Stimulated activated CD4-positive, alpha-beta T cell treated with anti-CD3 and anti-CD28 coated beads, Interleukin-2, amount 100 ng/mL, for 48 hours (primary cell): ENCODE measurements around the gene TMEM242.
"Not testable (repeated sequence)": the region's sequence is repeated elsewhere in the genome, so short reads cannot be mapped to it uniquely, and the experiment has no call there.

ENCODE experiments used
- DNase-seq, 2 donors: peaks; one replicate each; pipeline ENCODE4 v3.0.0-alpha.2; 2020

TMEM242 gene

DNA sequence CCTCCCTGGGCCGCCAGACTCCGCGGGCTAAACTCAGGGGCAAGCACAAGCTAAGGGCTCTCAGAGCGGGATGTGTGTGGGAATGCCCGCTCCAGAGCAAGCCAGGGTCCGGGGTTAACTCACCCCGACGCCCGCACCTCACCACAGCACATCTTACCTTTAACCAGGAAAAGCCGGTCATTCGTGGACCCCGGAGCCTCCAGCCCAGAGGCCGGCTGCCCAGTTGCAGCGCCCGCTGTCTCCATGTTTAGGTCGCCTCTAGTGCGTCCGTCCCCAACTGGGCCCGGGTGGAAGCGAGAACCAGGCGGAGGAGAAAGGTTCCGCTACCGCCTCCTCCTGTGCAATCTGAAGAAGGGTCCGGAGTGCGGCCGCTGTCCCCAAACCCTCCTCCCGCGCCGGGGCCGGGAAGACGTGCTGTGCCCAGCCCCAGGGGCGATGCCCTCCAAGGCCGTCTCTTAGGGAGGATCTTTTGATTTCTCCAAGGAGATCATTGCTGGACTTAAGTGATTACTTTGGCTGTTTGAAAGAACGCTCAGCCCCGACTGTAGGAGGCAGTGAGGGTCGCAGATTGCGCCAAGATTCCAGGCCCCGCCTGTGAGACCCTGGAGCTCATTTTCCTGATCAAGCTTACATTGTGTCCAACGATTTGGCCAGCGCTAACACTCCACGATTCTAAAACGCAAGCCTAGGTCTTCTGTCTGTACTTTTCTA is at the start of gene TMEM242:
Gene TMEM242 (minus strand): TSS at position 265 of the 711 bp plus-strand sequence. CDS start 20 bp downstream, at position 245.
- DNase-seq, result peak; percentile 91 to 93

GRCh38 chr6:157372501-157373280 is 49.4 kb upstream of the TMEM242 start:
- DNase-seq, result no peak

GRCh38 chr6:157370755-157371154 is 47.4 kb upstream of the TMEM242 start:
- DNase-seq, result no peak

DNA sequence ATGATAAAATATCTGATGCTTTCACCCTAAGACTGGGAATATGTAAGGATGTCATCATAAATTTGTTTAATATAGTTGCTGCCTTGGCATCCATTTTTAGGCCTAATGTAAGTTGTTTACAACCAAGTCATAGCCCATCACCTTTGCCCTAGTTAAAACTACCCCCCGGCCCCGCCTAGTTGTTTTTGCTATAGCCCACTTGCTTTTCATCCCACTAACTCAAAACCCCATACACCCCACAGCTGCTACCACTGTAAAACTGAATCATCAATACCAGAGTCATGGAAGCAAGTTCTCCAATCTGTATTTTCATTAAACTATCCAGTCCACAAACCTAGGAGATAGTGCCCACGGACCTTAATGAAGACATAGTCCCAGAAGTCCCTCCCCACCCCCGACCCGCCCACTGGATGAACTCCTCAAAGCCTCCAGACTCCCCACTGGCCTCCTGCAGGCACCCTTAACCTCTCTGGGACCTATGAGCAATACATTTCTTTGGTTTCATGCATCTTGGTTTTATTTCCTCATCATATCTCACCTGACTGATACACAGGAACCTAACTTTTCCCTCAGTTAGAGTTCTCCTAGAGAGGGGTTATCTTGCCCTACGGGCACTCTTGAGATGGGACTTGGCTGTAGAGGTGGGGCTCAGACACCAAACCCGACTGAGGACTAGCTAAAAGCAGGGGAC is 45.2 kb upstream of the TMEM242 start:
- no peak for DNase-seq

GRCh38 chr6:157366648-157367047 is 43.3 kb upstream of the TMEM242 start:
- no peak for DNase-seq

GRCh38 chr6:157364705-157365104 is 41.4 kb upstream of the TMEM242 start:
- no peak for DNase-seq

DNA sequence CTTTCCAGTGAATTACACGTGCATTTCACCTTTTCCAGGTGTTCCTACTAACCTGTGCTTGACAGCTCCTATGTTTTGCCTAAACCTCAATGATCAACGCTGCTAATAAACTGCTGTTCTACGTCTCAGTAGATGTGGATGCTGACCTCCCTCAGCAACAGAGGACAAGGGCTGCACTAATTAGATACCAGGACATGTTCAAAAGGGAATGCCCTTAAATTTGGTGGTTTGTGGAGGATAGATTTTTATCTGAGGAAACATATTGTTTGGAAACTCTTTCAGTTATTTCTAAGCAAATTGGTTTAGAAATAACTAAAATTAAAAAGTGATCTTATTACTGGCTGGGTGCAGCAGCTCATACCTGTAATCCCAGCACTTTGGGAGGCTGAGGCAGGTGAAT is 38.6 kb upstream of the TMEM242 start:
- no peak for DNase-seq

- DNase-seq, result no peak
Measured at GRCh38 chr6:157358287-157358686, 35.0 kb upstream of the TMEM242 start.

DNA sequence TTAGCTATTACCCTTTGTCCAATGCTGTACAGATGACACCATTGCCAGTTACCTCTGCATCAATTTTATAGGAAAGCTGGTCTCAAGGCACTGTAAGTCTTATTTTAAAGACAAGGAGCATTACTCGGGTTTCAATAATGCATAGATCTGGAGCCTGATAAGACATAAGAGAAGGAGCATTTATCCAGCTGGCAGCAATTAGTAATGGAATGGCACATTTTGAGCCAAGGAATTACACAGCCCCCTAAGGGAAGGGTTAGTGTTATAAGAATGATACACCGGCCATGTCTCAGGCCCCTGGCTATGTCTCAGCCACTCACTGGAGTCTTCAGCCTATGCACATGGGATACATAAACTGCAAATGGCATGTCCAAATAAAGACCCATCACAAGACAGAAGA is 23.1 kb upstream of the TMEM242 start:
- no peak for DNase-seq

DNA sequence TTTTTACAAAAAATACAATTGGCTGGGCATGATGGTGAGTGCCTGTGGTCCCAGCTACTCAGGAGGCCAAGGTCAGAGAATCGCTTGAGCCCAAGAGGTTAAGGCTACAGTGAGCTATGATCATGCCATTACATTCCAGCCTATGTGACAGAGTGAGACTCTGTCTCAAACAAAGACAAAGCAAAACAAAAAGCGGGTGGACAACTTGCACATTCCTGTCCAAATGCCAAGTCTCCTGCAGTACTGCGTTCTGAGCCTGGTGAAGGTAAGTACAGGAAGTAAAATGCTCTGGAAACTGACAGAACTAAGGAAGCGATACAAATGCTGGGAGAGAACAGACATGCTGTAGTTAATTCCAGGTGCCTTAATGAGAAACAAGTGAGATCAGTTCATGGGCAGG is 20.4 kb upstream of the TMEM242 start:
- no peak for DNase-seq

GRCh38 chr6:157339432-157339831 is 16.1 kb upstream of the TMEM242 start:
- no peak for DNase-seq

DNA sequence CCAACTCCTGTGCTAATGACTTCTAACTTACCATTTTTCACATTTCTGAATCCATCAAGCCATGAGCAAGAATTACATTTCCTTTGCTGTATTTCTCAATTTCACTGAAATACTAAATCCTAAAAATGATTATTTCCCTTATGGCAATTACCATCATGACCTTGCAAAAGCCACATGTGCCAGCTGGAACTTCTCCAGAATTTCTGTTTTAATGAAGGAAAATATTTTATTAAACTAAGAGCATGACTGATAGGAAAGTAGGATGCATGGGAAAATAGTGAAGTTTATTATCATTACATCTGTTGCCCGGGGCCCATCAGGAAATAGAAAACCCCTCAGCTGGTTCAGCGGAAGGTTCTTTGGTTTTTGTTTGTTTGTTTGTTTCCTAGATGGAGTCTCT is 14.4 kb upstream of the TMEM242 start:
- no peak for DNase-seq

GRCh38 chr6:157337276-157337675 is 14.0 kb upstream of the TMEM242 start:
- not testable (repeated sequence) for DNase-seq

DNA sequence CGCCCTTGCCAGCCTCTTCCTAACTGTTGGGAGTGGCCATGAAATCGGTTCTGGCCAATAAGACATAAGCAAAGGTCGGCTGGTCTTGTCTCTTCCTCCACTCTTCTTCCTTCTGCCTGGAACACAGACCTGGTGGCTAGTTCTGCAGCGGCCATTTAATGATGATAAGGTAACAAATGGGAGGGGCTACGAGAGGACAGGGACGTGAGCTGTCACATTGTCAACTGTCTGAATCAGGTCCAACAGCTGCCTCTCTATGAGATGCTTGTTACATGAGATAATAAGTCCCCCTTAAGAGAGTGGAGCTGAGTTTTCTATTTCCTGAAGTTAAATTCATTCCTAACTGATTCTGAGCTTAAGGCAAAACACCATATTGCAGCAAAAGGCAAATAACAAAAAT is 12.5 kb upstream of the TMEM242 start:
- no peak for DNase-seq

GRCh38 chr6:157333956-157334355 is 10.6 kb upstream of the TMEM242 start:
- DNase-seq, result no peak

GRCh38 chr6:157333537-157333936 is 10.2 kb upstream of the TMEM242 start:
- DNase-seq, result no peak

DNA sequence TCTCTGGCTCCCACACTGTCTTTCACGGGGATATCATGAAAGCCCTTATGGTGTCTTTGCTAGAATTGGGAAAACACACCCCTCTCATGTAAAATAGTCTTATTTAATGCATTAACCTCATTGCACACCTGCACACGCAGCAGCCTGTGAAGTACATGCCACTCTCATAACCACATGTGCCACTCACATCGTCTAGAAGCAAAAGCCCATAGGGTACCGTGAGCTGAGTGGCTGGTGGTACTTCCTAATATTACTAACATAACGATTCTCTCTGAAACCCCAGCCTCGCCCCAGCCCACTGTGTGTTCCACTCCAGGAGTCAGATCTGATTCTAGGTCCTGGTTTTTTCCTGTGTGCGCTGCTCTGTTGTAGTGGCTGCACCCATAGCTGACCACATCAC is 9.5 kb upstream of the TMEM242 start:
- DNase-seq, result no peak

DNA sequence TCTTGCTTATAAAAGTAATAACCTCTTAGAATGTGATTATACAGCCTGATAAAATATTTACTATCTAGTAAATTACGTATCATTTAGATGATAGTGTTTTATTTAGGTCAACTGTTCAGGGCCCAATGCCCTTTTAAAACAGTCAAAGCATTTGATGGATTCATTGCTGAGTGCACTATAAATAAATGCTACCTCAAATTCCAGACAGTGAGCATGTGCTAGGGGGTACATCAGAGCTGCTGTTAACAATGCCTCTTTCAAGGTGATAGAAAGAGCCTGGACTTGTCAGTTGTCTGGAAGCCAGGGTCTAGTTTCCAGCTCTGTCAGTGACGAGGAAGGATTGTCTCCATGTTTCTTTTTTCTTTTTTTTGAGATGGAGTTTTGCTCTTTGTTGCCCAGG is 7.5 kb upstream of the TMEM242 start:
- no peak for DNase-seq

- no peak for DNase-seq
Measured at GRCh38 chr6:157329829-157330228, 6.5 kb upstream of the TMEM242 start.

DNA sequence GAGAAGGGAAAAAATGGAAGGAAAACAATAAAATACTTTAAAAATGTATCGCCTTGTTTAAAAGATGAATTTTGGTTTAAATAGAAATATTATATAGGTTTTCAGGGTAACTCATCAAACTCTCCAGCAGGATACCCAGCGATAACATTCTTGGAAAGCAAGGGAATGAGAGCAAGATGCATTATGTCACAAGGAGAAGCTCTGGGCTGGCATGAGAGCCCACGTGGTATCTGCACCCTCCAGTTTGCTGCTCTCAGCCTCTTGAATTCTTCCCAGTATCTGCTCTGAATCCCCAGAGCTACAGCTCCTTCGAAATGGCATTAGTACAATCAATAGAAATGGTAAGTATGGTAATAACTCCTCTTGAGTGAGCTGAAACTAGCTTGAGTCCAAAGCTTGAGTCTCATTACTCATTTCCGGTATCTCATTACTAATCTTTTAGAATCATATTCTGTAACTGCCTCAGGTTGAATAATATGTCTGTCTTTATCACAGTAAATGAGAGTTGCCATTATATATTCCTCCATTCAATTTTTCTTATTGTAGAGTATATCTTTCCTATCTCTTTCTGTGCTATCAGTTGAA is 4.9 kb upstream of the TMEM242 start:
- DNase-seq, result no peak

DNA sequence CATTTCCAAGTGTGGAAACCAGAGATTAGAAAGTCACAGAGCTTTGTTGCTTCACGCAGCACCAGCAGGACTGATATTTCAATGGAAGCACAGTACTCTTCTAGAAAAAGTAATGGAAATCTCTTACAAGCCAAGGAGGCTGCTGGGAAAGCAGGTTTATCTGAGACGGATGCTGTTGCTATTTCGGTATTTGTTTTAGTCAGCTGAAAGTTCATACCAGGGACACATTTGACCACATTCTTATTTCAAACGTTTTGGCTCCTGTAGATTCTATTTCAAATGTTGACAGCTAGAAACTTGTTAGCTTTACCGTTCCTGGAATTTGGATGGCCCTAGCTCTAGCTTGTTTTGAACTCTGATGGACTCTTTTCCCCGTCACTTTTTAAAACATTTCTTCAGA is 3.7 kb upstream of the TMEM242 start:
- DNase-seq, result no peak

- DNase-seq, result no peak
Measured at GRCh38 chr6:157325069-157325805, 1.9 kb upstream of the TMEM242 start.

GRCh38 chr6:157323966-157324300 is 614 bp upstream of the TMEM242 start:
- peak; percentile 19 to 23 for DNase-seq
